IMR-90 (cell line): ENCODE data around the gene ASXL3. TPM values are rescaled to one million over a fixed set of nuclear protein-coding genes. Genes with fewer than 3 reads are reported as not detected.

Source experiments
- ATAC-seq: fragments of 200-7000 bp; cut with Tn5 transposase; 2 replicates; pipeline ENCODE4 v1.9.1; 2020; ENCODE audit warnings: low read depth, mild to moderate bottlenecking, moderate library complexity
- BruUV-seq: library from RNA; stranded (reverse); fragments of 400-500 nt; replicated peaks from 2 replicates; lab custom pipeline; 2021; lab: Mats Ljungman, UMichigan
- CTCF ChIA-PET: fragments of 300-600 bp; formaldehyde crosslinking; extraction: SDS; loops from one replicate; lab custom pipeline; 2021; ENCODE audit warnings: antibody characterized with exemption; lab: Yijun Ruan, JAX
- POLR2A ChIA-PET: fragments of 300-600 bp; sonication (Branson Sonifier 250); formaldehyde crosslinking; loops from one replicate; lab custom pipeline; 2022; ENCODE audit warnings: antibody characterized with exemption; ENCODE audit not compliant: unreplicated experiment; lab: Charles Lee
- DNase-seq: peaks from one replicate; pipeline ENCODE4 v3.0.0; 2013
- H2AFZ ChIP-seq: replicated peaks from 2 replicates; pipeline ENCODE3; 2013; ENCODE audit warnings: low read length, mild to moderate bottlenecking; ENCODE audit not compliant: poor library complexity
- H2AK5ac ChIP-seq: 2 replicates; pipeline ENCODE4 v1.6.1; 2013; ENCODE audit warnings: low read depth, low read length, inconsistent platforms
- H2AK9ac ChIP-seq: replicated peaks from 2 replicates; pipeline ENCODE3; 2013; ENCODE audit warnings: mild to moderate bottlenecking, low read depth, low read length, moderate library complexity; ENCODE audit not compliant: poor library complexity
- H2BK120ac ChIP-seq: 2 replicates; pipeline ENCODE4 v1.6.1; 2013; ENCODE audit warnings: low read depth, low read length, inconsistent platforms
- H2BK15ac ChIP-seq: 3 replicates; pipeline ENCODE4 v1.6.1; 2013; ENCODE audit warnings: low read depth, low read length, inconsistent platforms
- H2BK20ac ChIP-seq: 2 replicates; pipeline ENCODE4 v1.6.1; 2013; ENCODE audit warnings: low read depth, mild to moderate bottlenecking, inconsistent platforms, low read length, moderate library complexity
- H2BK5ac ChIP-seq: 2 replicates; pipeline ENCODE4 v1.6.1; 2013; ENCODE audit warnings: mild to moderate bottlenecking, low read depth, low read length, inconsistent platforms; ENCODE audit not compliant: poor library complexity, severe bottlenecking
- H3K14ac ChIP-seq: replicated peaks from 2 replicates; pipeline ENCODE4 v1.6.1; 2013; ENCODE audit warnings: low read depth, low read length, inconsistent platforms
- H3K18ac ChIP-seq: 2 replicates; pipeline ENCODE4 v1.6.1; 2013; ENCODE audit warnings: low read depth, low read length, control low read depth
- H3K23ac ChIP-seq: 2 replicates; pipeline ENCODE4 v1.6.1; 2013; ENCODE audit warnings: low read depth, low read length, inconsistent platforms
- H3K27ac ChIP-seq: 2 replicates; pipeline ENCODE4 v1.5.1; 2013; ENCODE audit warnings: mild to moderate bottlenecking, control low read depth, low read length; ENCODE audit not compliant: insufficient read depth
- H3K27me3 ChIP-seq: 2 replicates; pipeline ENCODE4 v1.6.1; 2013; ENCODE audit warnings: low read length; ENCODE audit not compliant: control insufficient read depth, insufficient read depth
- H3K36me3 ChIP-seq: 2 replicates; pipeline ENCODE4 v1.6.1; 2013; ENCODE audit warnings: low read length, mixed read lengths; ENCODE audit not compliant: control insufficient read depth, insufficient read depth
- H3K4ac ChIP-seq: 2 replicates; pipeline ENCODE4 v1.6.1; 2013; ENCODE audit warnings: low read depth, low read length, inconsistent platforms
- H3K4me1 ChIP-seq: 2 replicates; pipeline ENCODE4 v1.6.1; 2013; ENCODE audit warnings: low read length, mixed read lengths; ENCODE audit not compliant: control insufficient read depth, insufficient read depth
- H3K4me2 ChIP-seq: 2 replicates; pipeline ENCODE4 v1.6.1; 2013; ENCODE audit warnings: low read depth, mild to moderate bottlenecking, control low read depth, low read length, moderate library complexity
- H3K4me3 ChIP-seq: 2 replicates; pipeline ENCODE4 v1.5.1; 2013; ENCODE audit warnings: low read depth, mild to moderate bottlenecking, control low read depth, low read length, moderate library complexity; ENCODE audit not compliant: insufficient read depth
- H3K56ac ChIP-seq: 2 replicates; pipeline ENCODE4 v1.6.1; 2013; ENCODE audit warnings: low read length, inconsistent platforms; ENCODE audit not compliant: insufficient read depth; ENCODE audit errors: extremely low read depth
- H3K79me1 ChIP-seq, 2 experiments: 2 replicates each; pipeline ENCODE4 v1.6.1; 2013; ENCODE audit warnings: low read length in 2 of 2, inconsistent platforms in 1 of 2, low read depth in 1 of 2
- H3K9ac ChIP-seq: 2 replicates; pipeline ENCODE4 v1.6.1; 2013; ENCODE audit warnings: low read depth, low read length, control low read depth
- H3K9me1 ChIP-seq: 2 replicates; pipeline ENCODE4 v1.6.1; 2013; ENCODE audit warnings: low read length, inconsistent platforms; ENCODE audit not compliant: insufficient read depth
- H3K9me3 ChIP-seq: 2 replicates; pipeline ENCODE4 v1.6.1; 2013; ENCODE audit warnings: low read length; ENCODE audit not compliant: control insufficient read depth, insufficient read depth
- H4K20me1 ChIP-seq: 2 replicates; pipeline ENCODE4 v1.6.1; 2013; ENCODE audit warnings: low read length, inconsistent platforms; ENCODE audit not compliant: insufficient read depth
- H4K5ac ChIP-seq: 2 replicates; pipeline ENCODE4 v1.6.1; 2013; ENCODE audit warnings: mild to moderate bottlenecking, low read depth, low read length, control low read depth
- H4K8ac ChIP-seq, 2 experiments: 2 replicates each; pipeline ENCODE4 v1.6.1; 2013; ENCODE audit warnings: low read depth in 2 of 2, low read length in 2 of 2, control low read depth in 1 of 2, inconsistent platforms in 1 of 2
- H4K91ac ChIP-seq: 2 replicates; pipeline ENCODE4 v1.6.1; 2013; ENCODE audit warnings: low read depth, low read length, inconsistent platforms; ENCODE audit not compliant: insufficient read depth
- BHLHE40 ChIP-seq: fragments of 150-350 bp; IDR thresholded peaks from 2 replicates; pipeline ENCODE4 v1.6.1; 2016; ENCODE audit warnings: mild to moderate bottlenecking, low read depth, low read length
- FOS ChIP-seq: fragments of 150-350 bp; IDR thresholded peaks from 2 replicates; pipeline ENCODE4 v1.6.1; 2016; ENCODE audit warnings: low read depth, low read length
- MAZ ChIP-seq: IDR thresholded peaks from 2 replicates; pipeline ENCODE4 v1.6.1; 2012; ENCODE audit warnings: low read depth, mild to moderate bottlenecking, low read length, improper control_type of control experiment, moderate library complexity, borderline replicate concordance
- RAD21 ChIP-seq: IDR thresholded peaks from 2 replicates; pipeline ENCODE4 v1.6.1; 2012; ENCODE audit warnings: low read length, improper control_type of control experiment
- RCOR1 ChIP-seq: IDR thresholded peaks from 2 replicates; pipeline ENCODE4 v1.6.1; 2012; ENCODE audit warnings: mild to moderate bottlenecking, low read length, improper control_type of control experiment; ENCODE audit not compliant: insufficient replicate concordance
- RFX5 ChIP-seq: IDR thresholded peaks from 2 replicates; pipeline ENCODE4 v1.8.0; 2012; ENCODE audit warnings: low read depth, mild to moderate bottlenecking, low read length, moderate library complexity
- SMC3 ChIP-seq: fragments of 150-350 bp; IDR thresholded peaks from 2 replicates; pipeline ENCODE4 v1.6.1; 2016; ENCODE audit warnings: low read depth, mild to moderate bottlenecking, antibody characterized with exemption, low read length, moderate library complexity
- WGBS, 2 experiments: methylation state at CpG; one replicate each; pipeline versions ENCODE4 v1.1.5 to v1.1.7; 2013; ENCODE audit warnings: missing lambda C conversion rate in 2 of 2; ENCODE audit not compliant: insufficient read length in 1 of 2; ENCODE audit errors: extremely low coverage in 2 of 2; 5-methylcytosine and 5-hydroxymethylcytosine counted together
- dilution Hi-C: fragments of 300-500 bp; cut with HindIII; formaldehyde crosslinking; loops from one replicate; pipeline ENCODE4 v1.14.3; 2018; ENCODE audit warnings: low sequenced_read_pairs; ENCODE audit not compliant: unreplicated experiment
- in situ Hi-C: fragments of 300-500 bp; cut with MboI; formaldehyde crosslinking; loops from 3 replicates; pipeline ENCODE4 v1.14.3; 2019; ENCODE audit warnings: low sequenced_read_pairs, inconsistent platforms, mixed read lengths
- intact Hi-C: fragments of 100-400 bp; cut with micrococcal nuclease; formaldehyde crosslinking; loops from 2 replicates; pipeline ENCODE4 v1.10.0; 2022
- polyA plus RNA-seq, 3 experiments: library from polyadenylated mRNA; depleted of rRNA; stranded (reverse); fragments of >200 nt; gene quantifications; 2 replicates each; pipeline ENCODE4 v1.2.3, GENCODE V29; 2012; ENCODE audit warnings: low replicate concordance in 1 of 3
- total RNA-seq: library from RNA; depleted of rRNA; stranded (reverse); fragments of >200 nt; gene quantifications from 2 replicates; pipeline ENCODE4 v1.2.3, GENCODE V29; 2012
- TF ChIP-seq, protein P1 (sequence below): fragments of 150-350 bp; IDR thresholded peaks from 2 replicates; pipeline ENCODE4 v1.6.1; 2017; ENCODE audit warnings: mild to moderate bottlenecking, antibody characterized with exemption, low read length, low read depth
- TF ChIP-seq, protein P2 (sequence below): conservative IDR thresholded peaks from 2 replicates; pipeline ENCODE4 v1.5.1; 2012; ENCODE audit warnings: mild to moderate bottlenecking, low read depth, low read length, improper control_type of control experiment

Gene ASXL3
- total and polyA plus RNA-seq, 2 of the 4 experiments (the other 2 are of a cell fraction), result 0.03 to 0.54 TPM

DNA sequence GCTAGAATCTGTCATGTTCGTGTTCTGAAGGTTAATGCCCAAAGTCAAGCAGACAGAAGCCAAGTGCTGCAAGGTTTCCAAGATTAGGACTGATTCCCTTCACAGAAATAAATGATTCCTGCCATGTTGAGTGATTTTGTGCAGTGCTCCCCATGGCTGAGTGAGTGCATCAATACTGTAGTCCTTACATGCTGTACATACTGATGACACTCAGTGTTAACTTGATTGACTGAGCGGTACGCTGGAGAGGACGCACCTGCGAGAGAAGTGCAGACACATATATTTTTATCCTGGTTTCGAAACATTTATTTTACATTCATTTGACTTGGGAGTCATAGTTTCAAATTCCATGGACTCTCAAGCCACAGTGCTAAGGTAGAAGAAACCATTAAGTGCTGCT lies 92.0 kb downstream of the ASXL3 start:
- no peak overlapping the region for H3K18ac ChIP-seq
- no peak for ATAC-seq
- no peak overlapping the region for H2BK20ac ChIP-seq
- H2AK5ac ChIP-seq, result no peak overlapping the region
- BruUV-seq, result no TSS peak
- ChIA-PET POLR2A (no interaction called here), CTCF (no interaction called here)
- no peak overlapping the region for H4K91ac ChIP-seq
- no peaks in the 10 kb centered on the region for H4K20me1 ChIP-seq
- H3K4me1 ChIP-seq, result no peaks in the 10 kb centered on the region
- no peaks in the 10 kb centered on the region for H3K36me3 ChIP-seq
- no peaks in the 10 kb centered on the region for H3K27me3 ChIP-seq
- H3K27ac ChIP-seq, result no peak overlapping the region
- dilution Hi-C loops (no loop called here), in situ Hi-C loops (no loop called here), intact Hi-C loops (no loop called here)
- no peak overlapping the region for H2AFZ ChIP-seq
- H3K23ac ChIP-seq, result no peak overlapping the region
- no CpG with 5 or more reads among the region's 6 CpGs for WGBS, 2 experiments
- no peak for DNase-seq
- H3K4me3 ChIP-seq, result no peak overlapping the region
- H3K9ac ChIP-seq, result no peak overlapping the region
- H3K9me3 ChIP-seq, result no peaks in the 10 kb centered on the region
- no peak overlapping the region for H3K4me2 ChIP-seq
- no peak overlapping the region for H3K14ac ChIP-seq
- no peak for TF ChIP-seq BHLHE40
- no peak for TF ChIP-seq MAZ
- TF ChIP-seq, protein P1, sequence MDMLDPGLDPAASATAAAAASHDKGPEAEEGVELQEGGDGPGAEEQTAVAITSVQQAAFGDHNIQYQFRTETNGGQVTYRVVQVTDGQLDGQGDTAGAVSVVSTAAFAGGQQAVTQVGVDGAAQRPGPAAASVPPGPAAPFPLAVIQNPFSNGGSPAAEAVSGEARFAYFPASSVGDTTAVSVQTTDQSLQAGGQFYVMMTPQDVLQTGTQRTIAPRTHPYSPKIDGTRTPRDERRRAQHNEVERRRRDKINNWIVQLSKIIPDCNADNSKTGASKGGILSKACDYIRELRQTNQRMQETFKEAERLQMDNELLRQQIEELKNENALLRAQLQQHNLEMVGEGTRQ, result no peak
- TF ChIP-seq RFX5, result no peak
- TF ChIP-seq RAD21, result no peak
- TF ChIP-seq RCOR1, result no peak
- TF ChIP-seq SMC3, result no peak
- TF ChIP-seq, protein P2, sequence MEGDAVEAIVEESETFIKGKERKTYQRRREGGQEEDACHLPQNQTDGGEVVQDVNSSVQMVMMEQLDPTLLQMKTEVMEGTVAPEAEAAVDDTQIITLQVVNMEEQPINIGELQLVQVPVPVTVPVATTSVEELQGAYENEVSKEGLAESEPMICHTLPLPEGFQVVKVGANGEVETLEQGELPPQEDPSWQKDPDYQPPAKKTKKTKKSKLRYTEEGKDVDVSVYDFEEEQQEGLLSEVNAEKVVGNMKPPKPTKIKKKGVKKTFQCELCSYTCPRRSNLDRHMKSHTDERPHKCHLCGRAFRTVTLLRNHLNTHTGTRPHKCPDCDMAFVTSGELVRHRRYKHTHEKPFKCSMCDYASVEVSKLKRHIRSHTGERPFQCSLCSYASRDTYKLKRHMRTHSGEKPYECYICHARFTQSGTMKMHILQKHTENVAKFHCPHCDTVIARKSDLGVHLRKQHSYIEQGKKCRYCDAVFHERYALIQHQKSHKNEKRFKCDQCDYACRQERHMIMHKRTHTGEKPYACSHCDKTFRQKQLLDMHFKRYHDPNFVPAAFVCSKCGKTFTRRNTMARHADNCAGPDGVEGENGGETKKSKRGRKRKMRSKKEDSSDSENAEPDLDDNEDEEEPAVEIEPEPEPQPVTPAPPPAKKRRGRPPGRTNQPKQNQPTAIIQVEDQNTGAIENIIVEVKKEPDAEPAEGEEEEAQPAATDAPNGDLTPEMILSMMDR, result no peak
- TF ChIP-seq FOS, result no peak
- no peak overlapping the region for H4K8ac ChIP-seq
- H2BK5ac ChIP-seq, result no peak overlapping the region
- no peak overlapping the region for H2AK9ac ChIP-seq
- no peak overlapping the region for H2BK120ac ChIP-seq
- no peak overlapping the region for H3K4ac ChIP-seq
- no peaks in the 10 kb centered on the region for H3K9me1 ChIP-seq
- no peak overlapping the region for H3K56ac ChIP-seq
- no peak overlapping the region for H4K5ac ChIP-seq
- H3K79me1 ChIP-seq, result no peaks in the 10 kb centered on the region
- H2BK15ac ChIP-seq, result no peak overlapping the region
